ENCODE data around the gene DTYMK. TPM values are rescaled to one million over a fixed set of nuclear protein-coding genes. Genes with fewer than 3 reads are reported as not detected.
A peak's percentile ranks its signal among the peaks of the same experiment; 100 is the strongest.

The DTYMK gene
- polyA plus RNA-seq, 1 donor, result 24.8 TPM

GRCh38 chr2:241649927-241650326 is 36.7 kb downstream of the DTYMK start:
- DNase-seq (ENCODE audit: low read depth), result no peak

- no peak for DNase-seq (ENCODE audit: low read depth)
Measured at GRCh38 chr2:241649404-241649803, 37.2 kb downstream of the DTYMK start.

- no peak for DNase-seq (ENCODE audit: low read depth)
Measured at GRCh38 chr2:241648453-241648852, 38.2 kb downstream of the DTYMK start.

GRCh38 chr2:241645915-241646645 is 40.5 kb downstream of the DTYMK start:
- no peak for DNase-seq (ENCODE audit: low read depth)

- no peak for DNase-seq (ENCODE audit: low read depth)
Measured at GRCh38 chr2:241645056-241645914, 41.3 kb downstream of the DTYMK start.

- DNase-seq (ENCODE audit: low read depth), result no peak
Measured at GRCh38 chr2:241641631-241642030, 45.0 kb downstream of the DTYMK start.

- DNase-seq (ENCODE audit: low read depth), result no peak
Measured at GRCh38 chr2:241640165-241640795, 46.3 kb downstream of the DTYMK start.

GRCh38 chr2:241639385-241639784 is 47.2 kb downstream of the DTYMK start:
- DNase-seq (ENCODE audit: low read depth), result no peak

- no peak for DNase-seq (ENCODE audit: low read depth)
Measured at GRCh38 chr2:241638940-241639339, 47.7 kb downstream of the DTYMK start.

GRCh38 chr2:241637795-241638660 is 48.6 kb downstream of the DTYMK start:
- DNase-seq (ENCODE audit: low read depth), result no peak

- peak; percentile 80 for DNase-seq (ENCODE audit: low read depth)
Measured at GRCh38 chr2:241637018-241637794, 49.4 kb downstream of the DTYMK start, which contains the start of the genes ATG4B and THAP4. TSS of gene ATG4B (plus strand) at chr2:241637693. CDS start at chr2:241637715, 22 bp downstream. TSS of gene THAP4 (minus strand) at chr2:241637158. CDS start at chr2:241637017, 141 bp downstream.

- no peak for DNase-seq (ENCODE audit: low read depth)
Measured at GRCh38 chr2:241636182-241637017, 50.2 kb downstream of the DTYMK start.

- DNase-seq (ENCODE audit: low read depth), result no peak
Measured at GRCh38 chr2:241635756-241636155, 50.9 kb downstream of the DTYMK start.

- DNase-seq (ENCODE audit: low read depth), result no peak
Measured at GRCh38 chr2:241633561-241633960, 53.1 kb downstream of the DTYMK start.

GRCh38 chr2:241632478-241633325 is 53.9 kb downstream of the DTYMK start:
- DNase-seq (ENCODE audit: low read depth), result no peak

- no peak for DNase-seq (ENCODE audit: low read depth)
Measured at GRCh38 chr2:241629762-241630435, 56.7 kb downstream of the DTYMK start.

GRCh38 chr2:241627675-241628074 is 58.9 kb downstream of the DTYMK start:
- DNase-seq (ENCODE audit: low read depth), result no peak
